Hepatocyte (in vitro differentiated cells): ENCODE results near the gene PRDM16. TPM values are rescaled to one million over a fixed set of nuclear protein-coding genes. Genes with fewer than 3 reads are reported as not detected.

Experiments
- DNase-seq: peaks from one replicate; pipeline ENCODE4 v3.0.0-alpha.2; 2016; ENCODE audit warnings: low spot score
- H2AFZ ChIP-seq: fragments of 200-600 bp; sonication (generic); 2 replicates; pipeline ENCODE4 v1.6.0; 2016; ENCODE audit warnings: antibody characterized with exemption, mild to moderate bottlenecking
- H3K27ac ChIP-seq: fragments of 200-600 bp; sonication (generic); 2 replicates; pipeline ENCODE4 v1.5.1; 2016; ENCODE audit warnings: mild to moderate bottlenecking
- H3K27me3 ChIP-seq: fragments of 200-600 bp; sonication (generic); 2 replicates; pipeline ENCODE4 v1.6.1; 2016
- H3K36me3 ChIP-seq: fragments of 200-600 bp; sonication (generic); replicated peaks from 2 replicates; pipeline ENCODE4 v1.5.1; 2016; ENCODE audit warnings: low read depth; ENCODE audit not compliant: insufficient read depth
- H3K4me1 ChIP-seq: fragments of 200-600 bp; sonication (generic); 2 replicates; pipeline ENCODE4 v1.5.1; 2016; ENCODE audit warnings: mild to moderate bottlenecking, moderate library complexity; ENCODE audit not compliant: insufficient read depth
- H3K4me2 ChIP-seq: fragments of 200-600 bp; sonication (generic); 2 replicates; pipeline ENCODE4 v1.6.0; 2016
- H3K4me3 ChIP-seq: fragments of 200-600 bp; sonication (generic); 2 replicates; pipeline ENCODE4 v1.5.1; 2016; ENCODE audit warnings: mild to moderate bottlenecking
- H3K79me2 ChIP-seq: fragments of 200-600 bp; sonication (generic); 2 replicates; pipeline ENCODE4 v1.6.0; 2017; ENCODE audit warnings: mild to moderate bottlenecking
- H3K9me2 ChIP-seq: fragments of 200-600 bp; sonication (generic); replicated peaks from 2 replicates; pipeline ENCODE4 v1.6.0; 2017; ENCODE audit warnings: mild to moderate bottlenecking; ENCODE audit not compliant: insufficient read depth
- H3K9me3 ChIP-seq: fragments of 200-600 bp; sonication (generic); 2 replicates; pipeline ENCODE4 v1.5.1; 2016; ENCODE audit warnings: low read depth, mild to moderate bottlenecking
- H4K20me1 ChIP-seq: fragments of 200-600 bp; sonication (generic); 2 replicates; pipeline ENCODE4 v1.6.0; 2016; ENCODE audit warnings: mild to moderate bottlenecking; ENCODE audit not compliant: insufficient read depth, poor library complexity, severe bottlenecking
- CTCF ChIP-seq: fragments of 200-600 bp; sonication (generic); IDR thresholded peaks from 2 replicates; pipeline ENCODE4 v1.5.1; 2016; ENCODE audit warnings: antibody characterized with exemption, mild to moderate bottlenecking; ENCODE audit not compliant: poor library complexity
- EZH2 ChIP-seq: fragments of 200-600 bp; sonication (generic); IDR thresholded peaks from 2 replicates; pipeline ENCODE4 v1.6.1; 2016; ENCODE audit warnings: antibody characterized with exemption, mild to moderate bottlenecking, borderline replicate concordance
- EZH2phosphoT487 ChIP-seq: fragments of 200-600 bp; sonication (generic); IDR thresholded peaks from one replicate; pipeline ENCODE4 v1.6.1; 2018; ENCODE audit warnings: antibody characterized with exemption, mild to moderate bottlenecking, low read depth, moderate library complexity; ENCODE audit not compliant: unreplicated experiment, severe bottlenecking
- WGBS: methylation state at CpG from one replicate; pipeline ENCODE4 v1.1.6; 2016; ENCODE audit warnings: low lambda C conversion rate; ENCODE audit errors: missing lambda C conversion rate; 5-methylcytosine and 5-hydroxymethylcytosine counted together
- polyA plus RNA-seq: library from polyadenylated mRNA; unstranded; fragments of >200 nt; fragmentation: Nextera tagmentation; extraction: Ambion mirVana; gene quantifications from 2 replicates; pipeline ENCODE4 v1.2.1, GENCODE V29; 2016
- total RNA-seq: library from RNA; depleted of rRNA; stranded (reverse); fragments of >200 nt; gene quantifications from 2 replicates; pipeline ENCODE4 v1.2.3, GENCODE V29; 2014

Gene PRDM16
- total and polyA plus RNA-seq, 2 experiments from 2014 or later: 8.1 to 9.9 TPM

GRCh38 chr1:3033790-3034090 is 35.3 kb upstream of the PRDM16 start:
- no peak overlapping the region for H3K27ac ChIP-seq
- H3K4me2 ChIP-seq: no peak overlapping the region
- WGBS: 72% methylated on average over 4 of the region's 4 CpGs
- no peaks in the 10 kb centered on the region for H3K9me3 ChIP-seq
- H3K27me3 ChIP-seq: no peaks in the 10 kb centered on the region
- H4K20me1 ChIP-seq: no peaks in the 10 kb centered on the region
- no peak overlapping the region for H2AFZ ChIP-seq
- no peaks in the 10 kb centered on the region for H3K79me2 ChIP-seq
- DNase-seq: no peak
- no peaks in the 10 kb centered on the region for H3K36me3 ChIP-seq
- no peaks in the 10 kb centered on the region for H3K9me2 ChIP-seq
- TF ChIP-seq EZH2phosphoT487: no peak
- TF ChIP-seq EZH2: no peak
- TF ChIP-seq CTCF: no peak
- no peak overlapping the region for H3K4me3 ChIP-seq
- no peaks in the 10 kb centered on the region for H3K4me1 ChIP-seq

GRCh38 chr1:3034162-3034561 is 34.8 kb upstream of the PRDM16 start:
- DNase-seq: no peak
- no peaks in the 10 kb centered on the region for H4K20me1 ChIP-seq
- H3K4me1 ChIP-seq: no peaks in the 10 kb centered on the region
- no peaks in the 10 kb centered on the region for H3K27me3 ChIP-seq
- H3K36me3 ChIP-seq: no peaks in the 10 kb centered on the region
- no peaks in the 10 kb centered on the region for H3K9me3 ChIP-seq
- 71% methylated on average over 7 of the region's 7 CpGs for WGBS
- H3K4me3 ChIP-seq: no peak overlapping the region
- no peaks in the 10 kb centered on the region for H3K79me2 ChIP-seq
- TF ChIP-seq EZH2 (no peak), CTCF (no peak), EZH2phosphoT487 (no peak)
- H3K4me2 ChIP-seq: no peak overlapping the region
- H3K9me2 ChIP-seq: no peaks in the 10 kb centered on the region
- H3K27ac ChIP-seq: no peak overlapping the region
- H2AFZ ChIP-seq: no peak overlapping the region

- Histone ChIP-seq H3K9me3 (no peaks in the 10 kb centered on the region), H3K4me2 (no peak overlapping the region), H3K4me3 (no peak overlapping the region), H3K9me2 (no peaks in the 10 kb centered on the region), H4K20me1 (no peaks in the 10 kb centered on the region), H3K27me3 (no peaks in the 10 kb centered on the region), H3K36me3 (no peaks in the 10 kb centered on the region), H3K27ac (no peak overlapping the region), H3K79me2 (no peaks in the 10 kb centered on the region), H2AFZ (no peak overlapping the region), H3K4me1 (no peaks in the 10 kb centered on the region)
- 77% methylated on average over 14 of the region's 14 CpGs for WGBS
- no peak for DNase-seq
- TF ChIP-seq EZH2: no peak
- TF ChIP-seq EZH2phosphoT487: no peak
- no peak for TF ChIP-seq CTCF
Observed at GRCh38 chr1:3034728-3035562, 34.1 kb upstream of the PRDM16 start.
